GM12872 (cell line): Measurements from ENCODE around the gene SERPINB6.

ENCODE experiments used
- CTCF ChIP-seq: IDR thresholded peaks from 3 replicates; pipeline ENCODE4 v1.5.1; 2011; ENCODE audit warnings: low read depth, mild to moderate bottlenecking, low read length, moderate library complexity; ENCODE audit not compliant: insufficient read depth

The SERPINB6 gene

GRCh38 chr6:2962004-2962403 is 9.4 kb downstream of the SERPINB6 start:
- TF ChIP-seq CTCF: no peak

GRCh38 chr6:2961506-2961905 is 9.9 kb downstream of the SERPINB6 start:
- TF ChIP-seq CTCF: no peak

- no peak for TF ChIP-seq CTCF
These were observed 10.4 kb downstream of the SERPINB6 start for GRCh38 chr6:2960935-2961334.

GRCh38 chr6:2959909-2960719 is 11.3 kb downstream of the SERPINB6 start:
- TF ChIP-seq CTCF: no peak

- TF ChIP-seq CTCF: no peak
These were observed 12.6 kb downstream of the SERPINB6 start for GRCh38 chr6:2958776-2959175.

- TF ChIP-seq CTCF: no peak
These were observed 13.0 kb downstream of the SERPINB6 start for GRCh38 chr6:2958331-2958711.

- TF ChIP-seq CTCF: no peak
These were observed 13.6 kb downstream of the SERPINB6 start for GRCh38 chr6:2957696-2958330.
